ENCODE results near the gene SHD. TPM values are rescaled to one million over a fixed set of nuclear protein-coding genes. Genes with fewer than 3 reads are reported as not detected.

SHD gene
- total and polyA plus RNA-seq, 2 of the 8 experiments (the other 6 are each of a cell fraction or from before 2014, with no cell fraction given) = 5.8 to 10.7 TPM

- FAIRE-seq (no peak), DNase-seq (ENCODE audit: low read depth in 1 of 2, low spot score in 2 of 2) (no peak)
- peaks cover 7 to 11% of the 10 kb centered on the region in 2 experiments; a peak in 3 of 4 replicates for H3K9me3 ChIP-seq (ENCODE audit: insufficient read depth in 2 of 2, low read depth in 1 of 2, low read length in 1 of 2)
- no peak overlapping the region for H3K4me3 ChIP-seq (ENCODE audit: extremely low read depth in 1 of 4, insufficient read depth in 2 of 4, low read depth in 3 of 4, low read length in 4 of 4)
- H2BK15ac ChIP-seq (ENCODE audit: low read length) = no peak overlapping the region
- no peak overlapping the region for H4K5ac ChIP-seq (ENCODE audit: insufficient read length, low read depth, low read length)
- H3K27me3 ChIP-seq (replicated peaks in 1 of 4; ENCODE audit: control insufficient read depth in 3 of 4, extremely low read depth in 1 of 4, insufficient read depth in 3 of 4, low read length in 3 of 4) = no peaks in the 10 kb centered on the region
- H2AK5ac ChIP-seq (ENCODE audit: low read depth, low read length) = no peak overlapping the region
- H4K20me1 ChIP-seq (replicated peaks in 1 of 2; ENCODE audit: control insufficient read depth in 1 of 2, insufficient read depth in 2 of 2, low read length in 2 of 2) = no peaks in the 10 kb centered on the region
- no peaks in the 10 kb centered on the region for H3K79me1 ChIP-seq (ENCODE audit: low read depth, low read length)
- no peaks in the 10 kb centered on the region for H3K4me1 ChIP-seq (replicated peaks in 1 of 4; ENCODE audit: control insufficient read depth in 3 of 4, insufficient read depth in 4 of 4, low read length in 3 of 4)
- no peak overlapping the region for H3K9ac ChIP-seq (replicated peaks in 1 of 4; ENCODE audit: extremely low read depth in 1 of 4, low read depth in 3 of 4, low read length in 3 of 4)
- no peak overlapping the region for H4K91ac ChIP-seq (replicated peaks; ENCODE audit: insufficient read length, low read length)
- 87% methylated on average over 14 of the region's 28 CpGs; no CpG with 5 or more reads in 1 of the 2 experiments for WGBS, 2 experiments (ENCODE audit: extremely low coverage in 1 of 2, insufficient coverage in 1 of 2, insufficient read length in 1 of 2, insufficient replicate concordance in 2 of 2, low coverage in 1 of 2, low lambda C conversion rate in 2 of 2, missing lambda C conversion rate in 1 of 2)
- H2AFZ ChIP-seq (ENCODE audit: low read length) = no peak overlapping the region
- TF ChIP-seq SIX5 (IDR thresholded peaks at IDR 0.05; ENCODE audit: low read depth, low read length) (no peak), E2F6 (IDR thresholded peaks at IDR 0.05) (no peak), CTBP2 (IDR thresholded peaks at IDR 0.05; ENCODE audit: borderline replicate concordance, insufficient read depth, insufficient read length, low read length) (no peak), GABPA (IDR thresholded peaks at IDR 0.05; ENCODE audit: borderline replicate concordance, insufficient read depth, low read length) (no peak), SIRT6 (IDR thresholded peaks at IDR 0.05; ENCODE audit: low read length) (no peak), ATF2 (IDR thresholded peaks at IDR 0.05; ENCODE audit: low read length) (no peak), PHF8 (conservative IDR thresholded peaks at IDR 0.05; ENCODE audit: low read depth, low read length) (no peak), POLR2A (IDR thresholded peaks at IDR 0.05; ENCODE audit: control extremely low read depth in 1 of 2, low read depth in 2 of 2, low read length in 2 of 2) (no peak), HDAC6 (IDR thresholded peaks at IDR 0.05; ENCODE audit: low read depth, low read length) (no peak), YY1 (IDR thresholded peaks at IDR 0.05; ENCODE audit: low read depth, low read length) (no peak), SP1 (IDR thresholded peaks at IDR 0.05; ENCODE audit: low read depth, low read length) (no peak), KDM5A (IDR thresholded peaks at IDR 0.05; ENCODE audit: low read length) (no peak), TCF12 (IDR thresholded peaks at IDR 0.05; ENCODE audit: low read depth, low read length) (no peak)
- H2BK120ac ChIP-seq (replicated peaks; ENCODE audit: low read depth, low read length) = no peak overlapping the region
- ChIA-PET CTCF (ENCODE audit: partially characterized antibody) (interaction anchor here (0.5 to 1.9 kb wide), 3 partner anchors 9 to 1810 kb away, joined by 3 to 9 read pairs (median 8); no protein-coding TSS in a partner anchor), POLR2A (ENCODE audit: partially characterized antibody) (interaction anchor here (1.1 to 3.9 kb wide), 4 partner anchors 10 to 367 kb away, joined by 3 to 16 read pairs (median 3); partner anchors contain the start of genes STAP2 and YJU2)
- H2BK5ac ChIP-seq (ENCODE audit: low read depth, low read length) = no peak overlapping the region
- H4K8ac ChIP-seq (ENCODE audit: extremely low read depth, insufficient read depth, low read length) = no peak overlapping the region; the same call in 1 of the 2 replicates
- H3K23me2 ChIP-seq (ENCODE audit: low read depth, low read length) = no peaks in the 10 kb centered on the region
- H3K18ac ChIP-seq (ENCODE audit: extremely low read depth, low read length) = no peak overlapping the region
- H3K79me2 ChIP-seq (ENCODE audit: control insufficient read depth in 1 of 2, insufficient read depth in 2 of 2, low read length in 2 of 2) = no peaks in the 10 kb centered on the region
- H2BK20ac ChIP-seq (ENCODE audit: low read length) = no peak overlapping the region
- H3K27ac ChIP-seq (ENCODE audit: low read depth, low read length) = no peak overlapping the region
- no peak overlapping the region for H3K4me2 ChIP-seq (ENCODE audit: insufficient read depth in 1 of 2, low read depth in 2 of 2, low read length in 2 of 2)
- no peak overlapping the region for H2BK12ac ChIP-seq (ENCODE audit: low read depth, low read length)
- H3K36me3 ChIP-seq (ENCODE audit: control insufficient read depth in 2 of 4, insufficient read depth in 4 of 4, low read length in 3 of 4) = peaks cover 4 to 51% (median 25%) of the 10 kb centered on the region in 4 experiments; a peak in 7 of 8 replicates
- no peak overlapping the region for H3K56ac ChIP-seq (replicated peaks; ENCODE audit: insufficient read length, low read depth, low read length)
- no peak overlapping the region for H3K23ac ChIP-seq (ENCODE audit: insufficient read length)
- no peak overlapping the region for H3K4ac ChIP-seq (replicated peaks; ENCODE audit: insufficient read length, low read depth, low read length)
- H3K14ac ChIP-seq (ENCODE audit: insufficient read length) = no peak overlapping the region
Measured at GRCh38 chr19:4258181-4258580, 20.9 kb upstream of the SHD start.
